Central memory CD8-positive, alpha-beta T cell (primary cell): ENCODE data around the gene TFAP2A.

Source experiments
- ATAC-seq: fragments of 150-1000 bp; cut with Tn5 transposase; replicated peaks from 2 replicates; pipeline ENCODE4 v1.10.0; 2022; ENCODE audit warnings: mild to moderate bottlenecking, moderate FRiP score, moderate number of reproducible peaks; ENCODE audit not compliant: poor library complexity, severe bottlenecking; ENCODE audit errors: extremely low read depth
- DNase-seq, 2 donors: peaks; one replicate each; pipeline ENCODE4 v3.0.0; 2021; ENCODE audit warnings: low spot score in 2 of 2
- H3K27ac Mint-ChIP-seq: one replicate; pipeline ENCODE4 v1.8.0; 2022; ENCODE audit warnings: low read depth, mild to moderate bottlenecking, moderate library complexity, mixed read lengths
- H3K27me3 Mint-ChIP-seq: one replicate; pipeline ENCODE4 v1.8.0; 2022; ENCODE audit warnings: mixed read lengths
- H3K36me3 Mint-ChIP-seq: one replicate; pipeline ENCODE4 v1.8.0; 2022; ENCODE audit warnings: mild to moderate bottlenecking, moderate library complexity, mixed read lengths; ENCODE audit not compliant: insufficient read depth
- H3K4me1 Mint-ChIP-seq: one replicate; pipeline ENCODE4 v1.8.0; 2022; ENCODE audit warnings: mixed read lengths
- H3K4me3 Mint-ChIP-seq: one replicate; pipeline ENCODE4 v1.8.0; 2022; ENCODE audit warnings: mild to moderate bottlenecking, moderate library complexity, mixed read lengths
- H3K9me3 Mint-ChIP-seq: one replicate; pipeline ENCODE4 v1.8.0; 2022; ENCODE audit warnings: mixed read lengths

Gene TFAP2A

GRCh38 chr6:10413850-10414738 lies 780 bp downstream of the TFAP2A start:
- Mint-ChIP-seq H3K36me3 (peaks cover 41% of the 10 kb centered on the region), H3K4me3 (peak overlapping the region; percentile 89), H3K4me1 (peaks cover 45% of the 10 kb centered on the region), H3K27me3 (peaks cover 99% of the 10 kb centered on the region), H3K27ac (peak overlapping the region; percentile 62), H3K9me3 (peaks cover 16% of the 10 kb centered on the region)
- DNase-seq (no peak), ATAC-seq (no peak)

- peaks cover 99% of the 10 kb centered on the region for H3K27me3 Mint-ChIP-seq
- peaks cover 45% of the 10 kb centered on the region for H3K4me1 Mint-ChIP-seq
- ATAC-seq (no peak), DNase-seq (no peak)
- peak overlapping the region; percentile 62 for H3K27ac Mint-ChIP-seq
- H3K36me3 Mint-ChIP-seq: peaks cover 41% of the 10 kb centered on the region
- peaks cover 16% of the 10 kb centered on the region for H3K9me3 Mint-ChIP-seq
- H3K4me3 Mint-ChIP-seq: peak overlapping the region; percentile 89
These were observed 1.5 kb downstream of the TFAP2A start for GRCh38 chr6:10413262-10413849.

- Mint-ChIP-seq H3K9me3 (peaks cover 11% of the 10 kb centered on the region), H3K4me3 (peak overlapping the region; percentile 89), H3K27me3 (peaks cover 99% of the 10 kb centered on the region), H3K36me3 (peaks cover 41% of the 10 kb centered on the region), H3K27ac (peak overlapping the region; percentile 84), H3K4me1 (peaks cover 45% of the 10 kb centered on the region)
- DNase-seq: no peak
- ATAC-seq: peak; percentile 17
These were observed 2.2 kb downstream of the TFAP2A start for GRCh38 chr6:10412461-10413261.

DNA sequence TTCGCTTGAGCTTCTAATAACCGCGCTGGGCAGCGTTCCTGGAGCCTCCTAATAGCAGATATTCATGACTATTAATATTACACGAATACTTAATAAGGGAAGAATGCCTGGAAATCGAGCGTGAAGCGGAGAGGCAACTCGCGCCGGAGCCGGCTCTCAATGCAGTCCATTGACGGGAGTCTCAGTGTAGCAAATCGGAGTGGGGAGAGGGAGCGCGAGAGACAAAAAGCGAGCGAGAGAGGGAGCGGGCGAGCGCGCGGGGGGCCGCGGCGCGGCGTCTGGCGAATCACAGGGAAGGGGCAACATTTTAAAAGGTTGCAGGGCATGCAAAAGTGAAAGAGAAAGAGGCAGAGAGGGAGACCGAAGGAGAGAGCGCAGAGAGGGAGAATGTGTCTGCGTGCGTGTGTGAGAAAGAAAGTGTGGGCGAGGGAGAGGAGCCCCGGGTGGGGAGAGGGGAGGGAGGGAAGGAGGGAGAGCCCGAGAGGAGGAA lies 2.9 kb downstream of the TFAP2A start:
- Mint-ChIP-seq H3K4me3 (peak overlapping the region; percentile 89), H3K27me3 (peaks cover 99% of the 10 kb centered on the region), H3K36me3 (peaks cover 37% of the 10 kb centered on the region), H3K27ac (peak overlapping the region; percentile 84), H3K9me3 (peaks cover 11% of the 10 kb centered on the region), H3K4me1 (peaks cover 45% of the 10 kb centered on the region)
- DNase-seq (peak in 1 of 2 donors; percentile 30), ATAC-seq (peak; percentile 66)

GRCh38 chr6:10411131-10411970 lies 3.5 kb downstream of the TFAP2A start:
- Mint-ChIP-seq H3K4me3 (peak overlapping the region; percentile 89), H3K27me3 (peaks cover 95% of the 10 kb centered on the region), H3K4me1 (peaks cover 45% of the 10 kb centered on the region), H3K9me3 (peaks cover 11% of the 10 kb centered on the region), H3K36me3 (peaks cover 37% of the 10 kb centered on the region), H3K27ac (peak overlapping the region; percentile 84)
- ATAC-seq: peak; percentile 17
- DNase-seq: no peak

- Mint-ChIP-seq H3K4me3 (peak overlapping the region; percentile 89), H3K4me1 (peaks cover 45% of the 10 kb centered on the region), H3K27me3 (peaks cover 85% of the 10 kb centered on the region), H3K27ac (peak overlapping the region; percentile 66), H3K9me3 (peaks cover 9% of the 10 kb centered on the region), H3K36me3 (peaks cover 32% of the 10 kb centered on the region)
- no peak for ATAC-seq
- no peak for DNase-seq
These were observed 4.4 kb downstream of the TFAP2A start for GRCh38 chr6:10410207-10411050.

DNA sequence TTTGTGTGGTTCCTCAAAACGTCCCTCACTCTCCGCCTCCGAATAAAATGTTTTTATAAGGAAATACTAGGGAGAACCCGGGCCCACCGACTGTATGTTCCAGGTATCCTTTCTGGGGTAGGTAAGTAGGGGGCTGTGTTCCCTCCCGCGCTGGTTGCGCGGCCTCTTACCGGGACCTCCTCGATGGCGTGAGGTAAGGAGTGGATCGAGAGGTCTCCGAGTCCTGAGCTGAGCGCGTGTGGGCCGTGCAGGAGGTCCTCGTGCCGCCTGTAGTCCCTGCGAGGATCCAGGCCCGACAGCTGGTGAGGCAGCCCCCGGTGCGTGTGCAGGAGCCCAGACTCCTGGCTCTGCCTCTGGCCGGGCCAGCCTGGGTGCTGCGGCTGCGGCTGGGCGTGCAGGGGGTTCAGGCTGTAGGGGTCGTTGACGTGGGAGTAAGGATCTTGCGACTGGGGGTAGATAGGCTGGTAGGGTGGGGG lies 5.1 kb downstream of the TFAP2A start:
- H3K9me3 Mint-ChIP-seq: peaks cover 6% of the 10 kb centered on the region
- ATAC-seq: no peak
- peak overlapping the region; percentile 89 for H3K4me3 Mint-ChIP-seq
- H3K27me3 Mint-ChIP-seq: peaks cover 79% of the 10 kb centered on the region
- peaks cover 45% of the 10 kb centered on the region for H3K4me1 Mint-ChIP-seq
- DNase-seq: no peak
- peaks cover 28% of the 10 kb centered on the region for H3K36me3 Mint-ChIP-seq
- H3K27ac Mint-ChIP-seq: peak overlapping the region; percentile 66

GRCh38 chr6:10409233-10409721 lies 5.6 kb downstream of the TFAP2A start:
- DNase-seq (no peak), ATAC-seq (no peak)
- H3K4me3 Mint-ChIP-seq: peak overlapping the region; percentile 13
- peaks cover 28% of the 10 kb centered on the region for H3K36me3 Mint-ChIP-seq
- H3K9me3 Mint-ChIP-seq: peaks cover 6% of the 10 kb centered on the region
- peak overlapping the region; percentile 66 for H3K27ac Mint-ChIP-seq
- H3K27me3 Mint-ChIP-seq: peaks cover 74% of the 10 kb centered on the region
- H3K4me1 Mint-ChIP-seq: peaks cover 43% of the 10 kb centered on the region

DNA sequence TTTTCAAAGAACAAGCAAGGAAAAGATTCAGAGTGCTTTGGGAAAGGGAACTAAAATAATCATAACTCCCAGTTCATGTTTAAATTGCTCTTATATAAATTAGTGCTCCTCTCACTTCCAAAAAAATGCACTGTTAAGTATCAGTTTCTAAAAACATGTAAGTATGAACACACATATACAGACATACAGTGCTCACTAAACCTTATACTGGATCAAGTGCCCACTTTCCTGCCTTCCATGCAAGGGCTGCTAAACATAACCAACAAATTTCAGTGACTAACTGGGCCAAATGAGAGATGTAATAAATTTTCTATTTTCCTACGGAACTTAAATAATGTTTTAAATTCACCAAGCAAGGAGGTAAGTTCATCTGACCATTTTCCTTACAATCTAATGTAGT lies 6.4 kb downstream of the TFAP2A start:
- ATAC-seq: no peak
- H3K36me3 Mint-ChIP-seq: peaks cover 23% of the 10 kb centered on the region
- H3K4me1 Mint-ChIP-seq: peaks cover 38% of the 10 kb centered on the region
- no peak for DNase-seq
- H3K9me3 Mint-ChIP-seq: peaks cover 6% of the 10 kb centered on the region
- H3K27ac Mint-ChIP-seq: no peak overlapping the region
- H3K27me3 Mint-ChIP-seq: peaks cover 66% of the 10 kb centered on the region
- H3K4me3 Mint-ChIP-seq: no peak overlapping the region

GRCh38 chr6:10407674-10408054 lies 7.2 kb downstream of the TFAP2A start:
- H3K27me3 Mint-ChIP-seq: peaks cover 59% of the 10 kb centered on the region
- peaks cover 31% of the 10 kb centered on the region for H3K4me1 Mint-ChIP-seq
- H3K36me3 Mint-ChIP-seq: peaks cover 19% of the 10 kb centered on the region
- H3K27ac Mint-ChIP-seq: no peak overlapping the region
- ATAC-seq (no peak), DNase-seq (no peak)
- H3K9me3 Mint-ChIP-seq: peaks cover 11% of the 10 kb centered on the region
- no peak overlapping the region for H3K4me3 Mint-ChIP-seq
